Ovary (tissue), 9 donors: ENCODE data around the gene ETV6. TPM values are rescaled to one million over a fixed set of nuclear protein-coding genes. Genes with fewer than 3 reads are reported as not detected.

ENCODE experiments used
- DNase-seq, 5 donors: peaks; one replicate each; pipeline ENCODE4 v3.0.0-alpha.2; 2019 to 2020
- H3K27ac ChIP-seq, 2 donors: fragments of 200-600 bp; one replicate each; pipeline versions ENCODE4 v1.5.1 to v1.8.0; 2019 to 2022
- H3K27me3 ChIP-seq: fragments of 200-600 bp; one replicate; pipeline ENCODE4 v1.8.0; 2022
- H3K36me3 ChIP-seq: fragments of 200-600 bp; sonication (generic); one replicate; pipeline ENCODE4 v1.5.1; 2019
- H3K4me1 ChIP-seq: one replicate; pipeline ENCODE4 v1.8.1; 2013; ENCODE audit warnings: mild to moderate bottlenecking, moderate library complexity; ENCODE audit not compliant: insufficient read depth
- H3K4me3 ChIP-seq: fragments of 200-600 bp; sonication (generic); one replicate; pipeline ENCODE4 v1.5.1; 2017
- H3K9me3 ChIP-seq, 2 donors: fragments of 200-600 bp in 1 of 2; sonication (generic) in 1 of 2; one replicate each; pipeline versions ENCODE4 v1.5.1 to v1.8.1; 2013 to 2019; ENCODE audit warnings: mild to moderate bottlenecking in 1 of 2, moderate library complexity in 1 of 2
- CTCF ChIP-seq, 3 donors: fragments of 450-650 bp in 2 of 3; fragments of 200-600 bp in 1 of 3; IDR thresholded peaks; one replicate each; pipeline versions ENCODE4 v1.5.1 to v1.8.0; 2016 to 2022; ENCODE audit warnings: antibody characterized with exemption in 3 of 3, mild to moderate bottlenecking in 1 of 3
- EP300 ChIP-seq: sonication (generic); formaldehyde crosslinking; IDR thresholded peaks from one replicate; pipeline ENCODE4 v1.6.1; 2017; ENCODE audit warnings: antibody characterized with exemption
- POLR2A ChIP-seq: fragments of 450-650 bp; IDR thresholded peaks from one replicate; pipeline ENCODE4 v1.6.1; 2017; ENCODE audit warnings: antibody characterized with exemption, mild to moderate bottlenecking, moderate library complexity
- WGBS, 3 donors: extraction: QIAGEN DNeasy Blood & Tissue Kit in 1 of 3; methylation state at CpG; one replicate each; pipeline versions ENCODE4 v1.1.5 to v1.1.7; 2013 to 2017; 5-methylcytosine and 5-hydroxymethylcytosine counted together
- intact Hi-C, 4 donors: fragments of 100-400 bp; cut with DNase I; formaldehyde crosslinking; loops; one replicate each; pipeline versions ENCODE4 v1.11.0 to v1.15.1; 2022 to 2023
- polyA plus RNA-seq, 2 donors: library from polyadenylated mRNA; stranded (reverse); fragments of 200-250 nt in 1 of 2; fragments of 350-450 nt in 1 of 2; fragmentation: Illumina TruSeq in 1 of 2; extraction: RNeasy Lipid Tissue Mini Kit (QIAGEN cat#74804) in 1 of 2; gene quantifications; one replicate each; pipeline ENCODE4 v1.2.3, GENCODE V29; 2013 to 2014
- total RNA-seq, 7 donors: library from RNA; depleted of rRNA in 2 of 7; stranded (reverse); fragments of >200 nt in 2 of 7; fragmentation: NEBNext Ultra II Directional in 3 of 7; extraction: Animal tissue kit (Norgen Biotek cat#: 25700) in 3 of 7; gene quantifications; one replicate each; pipeline versions ENCODE4 v1.1.0 to v1.2.4, GENCODE V29; 2016 to 2023
- donor health status: DM: no; HTN: no; CAD: no; lungs with moderate emphysema.
- donor health status: DM: no; HTN: no; CAD: no.
- donor health status: Bipolar disorder and iron deficiency.
- donor health status: DM: yes; HTN: yes; CAD: no.
- donor health status: DM: no; HTN: no; CAD: no.
- donor health status: DM: yes; HTN: yes; CAD: no.

Gene ETV6
- total and polyA plus RNA-seq, 9 donors = 4.4 to 34.6 (median 18.3) TPM

- TF ChIP-seq CTCF (IDR thresholded peaks at IDR 0.05) (no peak), POLR2A (no peak), EP300 (no peak)
- no peaks in the 10 kb centered on the region for H3K27me3 ChIP-seq
These were observed 148.7 kb downstream of the ETV6 start for GRCh38 chr12:11798006-11798708.

GRCh38 chr12:11798856-11799501 lies 149.5 kb downstream of the ETV6 start:
- TF ChIP-seq EP300 (no peak), CTCF (IDR thresholded peaks at IDR 0.05) (no peak), POLR2A (no peak)
- Histone ChIP-seq H3K36me3 (no peaks in the 10 kb centered on the region), H3K9me3 (no peaks in the 10 kb centered on the region), H3K27ac (no peak overlapping the region), H3K4me3 (no peak overlapping the region), H3K27me3 (no peaks in the 10 kb centered on the region), H3K4me1 (peaks cover 7% of the 10 kb centered on the region)
- no peak for DNase-seq
- intact Hi-C loops = no loop called here
- 26 to 38% (median 26%) methylated on average over 4 of the region's 4 CpGs for whole genome bisulfite sequencing, 3 donors

More at GRCh38 chr12:11798006-11798708, 148.7 kb downstream of the ETV6 start:
- H3K36me3 ChIP-seq = no peaks in the 10 kb centered on the region
- H3K4me1 ChIP-seq = peaks cover 8% of the 10 kb centered on the region
- intact Hi-C loops = no loop called here
- no peak overlapping the region for H3K27ac ChIP-seq
- WGBS, 3 donors = 72 to 80% (median 79%) methylated on average over 7 of the region's 7 CpGs
- DNase-seq = no peak
- no peak overlapping the region for H3K4me3 ChIP-seq
- H3K9me3 ChIP-seq = no peaks in the 10 kb centered on the region

GRCh38 chr12:11799502-11799873 lies 150.0 kb downstream of the ETV6 start:
- TF ChIP-seq CTCF (IDR thresholded peaks at IDR 0.05) (no peak), EP300 (no peak), POLR2A (no peak)
- Histone ChIP-seq H3K4me1 (peaks cover 6% of the 10 kb centered on the region), H3K27ac (no peak overlapping the region), H3K36me3 (no peaks in the 10 kb centered on the region), H3K9me3 (no peaks in the 10 kb centered on the region), H3K4me3 (no peak overlapping the region), H3K27me3 (no peaks in the 10 kb centered on the region)
- WGBS, 3 donors = 89 to 91% (median 90%) methylated on average over 8 of the region's 8 CpGs
- DNase-seq = no peak
- intact Hi-C loops = no loop called here

GRCh38 chr12:11801643-11802042 lies 152.2 kb downstream of the ETV6 start:
- WGBS, 3 donors = 77 to 89% (median 87%) methylated on average over 5 of the region's 5 CpGs
- no peak for DNase-seq
- Histone ChIP-seq H3K4me3 (no peak overlapping the region), H3K4me1 (no peaks in the 10 kb centered on the region), H3K36me3 (no peaks in the 10 kb centered on the region), H3K9me3 (no peaks in the 10 kb centered on the region), H3K27me3 (no peaks in the 10 kb centered on the region), H3K27ac (no peak overlapping the region)
- TF ChIP-seq EP300 (no peak), CTCF (IDR thresholded peaks at IDR 0.05) (no peak), POLR2A (no peak)
- intact Hi-C loops = no loop called here
